Measurements from ENCODE around the gene EDIL3. TPM values are rescaled to one million over a fixed set of nuclear protein-coding genes. Genes with fewer than 3 reads are reported as not detected.

The EDIL3 gene
- total RNA-seq, 2 donors from 2014 or later = 3.1 to 7.5 TPM

- ATAC-seq (no peak), DNase-seq (no peak)
- intact Hi-C loops (cut with DNase I) = no loop called here
Observed at GRCh38 chr5:83899326-83899970, 485.2 kb downstream of the EDIL3 start.

- ATAC-seq = no peak
- DNase-seq = no peak
- intact Hi-C loops (cut with DNase I) = no loop called here
Observed at GRCh38 chr5:83895860-83896259, 488.8 kb downstream of the EDIL3 start.

- no peak for DNase-seq
- intact Hi-C loops (cut with DNase I) = no loop called here
Observed at GRCh38 chr5:83891261-83891660, 493.4 kb downstream of the EDIL3 start.

More at GRCh38 chr5:83891261-83891660, 493.4 kb downstream of the EDIL3 start:
- no peak for ATAC-seq

Measured in left cardiac atrium (tissue), 4 donors.